GM08714 (cell line): ENCODE results near the gene ARHGAP1.

ENCODE experiments used
- H3K4me3 ChIP-seq: fragments of 200-500 bp; sonication (Bioruptor generic); 2 replicates; pipeline ENCODE4 v1.5.1; 2014; ENCODE audit warnings: mild to moderate bottlenecking, low read length, inconsistent platforms
- ZNF274 ChIP-seq: IDR thresholded peaks from 2 replicates; pipeline ENCODE4 v1.6.1; 2012; ENCODE audit warnings: mild to moderate bottlenecking, low read depth, low read length

ARHGAP1 gene

DNA sequence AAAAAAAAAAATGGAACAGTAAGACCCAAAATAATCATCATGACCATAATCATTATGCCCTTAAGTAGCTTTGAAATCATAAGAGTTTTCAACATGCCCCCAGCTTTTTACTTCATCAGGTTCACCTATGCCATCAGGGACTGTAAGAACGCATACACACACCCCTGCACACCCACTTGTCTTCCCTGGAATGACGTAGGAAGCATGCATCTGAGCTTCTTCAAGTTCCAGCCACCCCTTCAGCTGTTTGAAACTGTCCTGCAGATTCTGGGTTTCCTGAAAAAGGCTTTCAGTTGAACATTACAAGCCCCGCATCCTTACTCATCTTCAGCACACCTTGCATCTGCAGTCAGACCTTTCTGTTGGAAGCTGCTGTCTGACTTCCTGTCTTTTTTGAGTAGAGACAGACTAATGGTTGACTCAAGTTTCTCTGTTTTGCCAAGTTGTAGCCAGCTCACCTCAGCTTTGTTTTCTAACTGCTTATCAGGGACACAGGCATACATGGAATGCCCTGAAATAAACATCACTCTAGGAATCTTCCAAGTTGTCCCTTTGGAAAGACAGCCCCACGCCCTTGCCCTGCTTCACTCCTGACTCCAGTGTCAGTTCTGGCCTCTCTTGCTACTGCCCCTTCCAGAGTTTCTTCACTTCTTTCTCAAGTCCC is 37.0 kb downstream of the ARHGAP1 start:
- no peak overlapping the region for H3K4me3 ChIP-seq
- TF ChIP-seq ZNF274: no peak

DNA sequence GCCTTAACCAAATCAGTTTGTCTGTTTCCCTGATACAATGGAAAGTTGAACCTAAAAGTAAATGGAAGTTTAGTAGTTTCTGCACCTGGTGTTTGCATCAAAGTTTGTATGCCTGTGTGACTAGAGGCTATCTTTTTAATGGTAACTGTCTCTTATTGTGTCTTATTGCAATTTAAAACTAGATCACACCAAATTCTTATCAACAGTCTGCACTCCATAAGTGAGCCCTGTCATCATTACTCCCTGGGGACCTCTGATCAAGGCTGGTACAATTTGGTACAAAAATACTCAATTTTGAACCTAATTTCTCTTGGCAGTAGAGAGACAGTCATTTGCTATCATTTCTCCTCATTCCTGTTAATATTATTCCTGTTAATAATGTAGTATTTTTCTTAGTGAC is 38.1 kb downstream of the ARHGAP1 start:
- no peak for TF ChIP-seq ZNF274
- H3K4me3 ChIP-seq: no peak overlapping the region

DNA sequence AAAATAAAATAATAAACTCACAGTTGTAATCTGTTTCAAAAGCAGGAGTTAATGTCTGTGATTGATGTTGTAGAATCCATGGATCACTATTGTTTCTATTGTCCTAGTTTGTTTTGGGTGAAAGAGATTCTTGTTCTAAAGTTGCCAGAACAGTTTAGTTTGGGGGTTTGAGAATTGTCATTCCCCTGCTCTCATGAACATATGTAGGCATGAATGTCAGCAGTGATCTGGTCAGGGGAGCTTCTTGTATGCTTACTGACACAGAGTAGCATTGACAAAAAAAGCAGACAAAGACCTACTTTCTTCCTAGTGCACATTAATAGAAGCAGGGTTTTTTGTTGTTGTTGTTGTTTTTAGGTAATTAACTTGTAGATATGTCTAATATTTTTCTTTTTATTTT is 38.6 kb downstream of the ARHGAP1 start:
- H3K4me3 ChIP-seq: no peak overlapping the region

DNA sequence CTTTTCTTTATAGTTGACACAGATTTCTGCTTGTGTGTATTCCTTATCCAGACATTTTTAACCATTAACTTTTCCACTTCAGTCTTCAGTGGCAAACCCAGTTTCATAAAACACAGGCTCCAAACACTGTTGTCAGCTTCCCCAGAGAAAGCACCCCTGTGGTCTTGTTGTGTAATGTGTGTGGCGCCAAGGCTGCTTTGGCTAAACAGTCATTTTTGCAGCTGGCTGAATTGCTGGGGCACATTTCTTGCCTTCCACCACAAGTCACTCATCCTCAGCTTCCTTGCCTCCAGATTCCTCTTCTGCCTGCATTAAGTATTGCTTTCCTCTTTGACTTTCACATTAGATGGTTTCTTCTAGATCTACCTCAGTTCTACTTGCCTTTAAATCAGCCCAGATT is 40.5 kb downstream of the ARHGAP1 start:
- H3K4me3 ChIP-seq: no peak overlapping the region
- no peak for TF ChIP-seq ZNF274

More for the DNA sequence above, 38.6 kb downstream of the ARHGAP1 start:
- TF ChIP-seq ZNF274: no peak

DNA sequence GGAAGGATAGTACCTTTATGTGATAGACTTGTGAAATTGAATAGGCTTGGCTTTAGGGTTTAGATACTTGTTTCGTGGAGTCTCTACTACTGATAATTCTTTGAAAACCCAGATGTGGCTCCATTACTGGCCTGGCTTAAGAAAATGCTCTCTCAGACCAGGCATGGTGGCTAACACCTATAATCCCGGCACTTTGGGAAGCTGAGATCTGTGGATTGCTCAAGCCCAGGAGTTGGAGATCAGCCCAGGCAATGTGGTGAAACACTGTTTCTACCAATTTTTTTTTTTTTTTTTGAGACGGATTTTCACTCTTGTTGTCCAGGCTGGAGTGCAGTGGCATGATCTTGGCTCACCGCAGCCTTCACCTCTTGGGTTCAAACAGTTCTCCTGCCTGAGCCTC is 42.2 kb downstream of the ARHGAP1 start:
- no peak overlapping the region for H3K4me3 ChIP-seq
- TF ChIP-seq ZNF274: no peak

DNA sequence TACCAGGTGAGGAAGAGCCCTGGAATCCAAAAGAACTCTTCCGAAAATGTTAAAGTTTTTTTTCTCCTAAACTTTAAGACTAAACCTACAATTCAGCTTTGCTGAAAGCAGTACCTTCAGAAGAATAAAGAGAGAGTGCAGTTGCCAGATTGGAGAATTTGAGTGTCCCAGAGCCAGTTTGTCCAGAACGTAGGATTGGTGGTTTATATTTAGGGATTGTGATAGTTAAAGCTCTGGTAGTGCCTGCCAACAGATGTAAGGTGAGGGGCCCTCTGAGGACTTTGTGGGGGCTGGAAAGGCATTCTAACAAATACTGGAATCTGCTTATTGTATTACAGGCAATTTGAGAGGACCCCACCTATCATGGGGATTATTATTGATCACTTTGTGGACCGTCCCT is 43.2 kb downstream of the ARHGAP1 start:
- TF ChIP-seq ZNF274: no peak
- H3K4me3 ChIP-seq: no peak overlapping the region

DNA sequence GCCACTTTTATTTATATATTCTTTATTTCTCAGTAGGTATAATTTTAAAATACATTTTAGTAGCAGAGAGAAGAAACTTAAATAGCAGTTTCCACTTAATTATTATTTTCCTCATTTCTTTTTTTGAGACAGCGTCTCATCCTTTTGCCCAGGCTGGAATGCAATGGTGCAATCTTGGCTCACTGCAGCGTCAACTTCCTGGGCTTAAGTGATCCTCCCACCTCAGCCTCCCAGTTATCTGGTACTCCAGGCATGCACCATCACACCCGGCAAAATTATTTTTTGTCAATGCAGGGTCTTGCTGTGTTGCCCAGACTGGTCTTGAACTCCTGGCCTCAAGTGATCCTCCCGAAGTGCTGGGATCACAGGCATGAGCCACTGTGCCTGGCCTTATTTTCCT is 44.8 kb downstream of the ARHGAP1 start:
- H3K4me3 ChIP-seq: no peak overlapping the region
- no peak for TF ChIP-seq ZNF274

DNA sequence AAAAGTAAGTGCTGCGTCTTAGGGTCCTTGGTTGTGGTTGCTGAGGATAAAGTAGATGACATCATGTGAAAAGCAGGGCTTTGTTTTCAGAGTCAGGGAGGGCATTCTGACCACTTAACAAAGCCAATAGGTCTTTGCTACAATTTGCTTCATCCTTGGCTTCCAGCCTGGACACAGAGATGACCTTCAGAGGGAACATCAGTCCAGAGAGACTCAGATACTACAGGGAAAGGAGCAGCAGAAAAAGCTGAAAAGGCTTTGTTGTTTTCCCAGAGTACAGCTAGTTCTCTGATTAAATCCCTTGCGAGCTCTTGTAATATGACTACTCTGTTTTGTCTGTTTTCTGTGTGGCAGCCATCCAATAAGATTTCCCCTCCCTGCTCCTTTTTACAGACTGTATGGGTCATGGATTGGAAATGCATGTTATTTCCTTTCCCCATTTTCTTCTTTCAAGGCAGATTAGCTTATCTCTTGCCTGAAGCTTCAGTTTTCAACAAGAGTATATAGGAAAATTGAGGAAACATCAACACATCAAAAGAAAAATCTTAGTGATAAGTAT is 51.2 kb downstream of the ARHGAP1 start:
- H3K4me3 ChIP-seq: no peak overlapping the region
- TF ChIP-seq ZNF274: no peak

DNA sequence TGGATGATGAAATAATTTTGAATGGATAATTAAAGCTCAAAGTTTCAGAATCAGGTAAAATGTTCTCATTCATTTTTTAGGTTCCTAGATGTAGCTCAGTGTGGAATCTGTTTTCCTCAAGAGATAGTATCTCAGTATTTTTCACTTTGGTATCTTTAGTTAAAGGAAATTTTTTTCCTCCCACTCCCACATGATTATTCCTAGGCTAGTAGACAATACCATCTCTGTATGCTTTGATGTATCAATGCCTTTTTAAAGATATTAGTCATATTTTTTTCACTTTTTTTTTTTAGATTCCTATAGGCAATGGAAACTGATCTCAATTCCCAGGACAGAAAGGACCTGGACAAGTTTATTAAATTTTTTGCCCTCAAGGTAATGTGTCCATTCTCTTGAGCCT is 56.4 kb downstream of the ARHGAP1 start:
- TF ChIP-seq ZNF274: no peak
- H3K4me3 ChIP-seq: no peak overlapping the region

DNA sequence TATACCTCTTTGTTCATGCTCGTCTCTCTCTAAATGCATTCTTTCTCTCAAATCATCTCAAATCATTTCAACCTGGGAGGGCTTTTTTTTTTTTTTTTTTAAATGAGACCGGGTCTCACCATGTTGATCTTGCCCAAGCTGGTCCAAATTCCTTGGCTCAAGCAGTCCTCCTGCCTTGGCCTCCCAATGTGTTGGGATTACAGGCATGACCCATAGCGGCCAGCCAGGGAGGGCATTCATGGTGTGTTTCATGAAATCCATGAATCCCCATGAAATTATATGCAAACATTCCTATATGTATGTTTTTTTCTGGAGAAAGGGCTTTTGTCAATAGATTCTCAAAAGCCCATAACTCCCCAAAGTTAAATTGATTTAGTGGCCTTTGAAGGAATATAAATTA is 56.9 kb downstream of the ARHGAP1 start:
- no peak for TF ChIP-seq ZNF274
- no peak overlapping the region for H3K4me3 ChIP-seq

DNA sequence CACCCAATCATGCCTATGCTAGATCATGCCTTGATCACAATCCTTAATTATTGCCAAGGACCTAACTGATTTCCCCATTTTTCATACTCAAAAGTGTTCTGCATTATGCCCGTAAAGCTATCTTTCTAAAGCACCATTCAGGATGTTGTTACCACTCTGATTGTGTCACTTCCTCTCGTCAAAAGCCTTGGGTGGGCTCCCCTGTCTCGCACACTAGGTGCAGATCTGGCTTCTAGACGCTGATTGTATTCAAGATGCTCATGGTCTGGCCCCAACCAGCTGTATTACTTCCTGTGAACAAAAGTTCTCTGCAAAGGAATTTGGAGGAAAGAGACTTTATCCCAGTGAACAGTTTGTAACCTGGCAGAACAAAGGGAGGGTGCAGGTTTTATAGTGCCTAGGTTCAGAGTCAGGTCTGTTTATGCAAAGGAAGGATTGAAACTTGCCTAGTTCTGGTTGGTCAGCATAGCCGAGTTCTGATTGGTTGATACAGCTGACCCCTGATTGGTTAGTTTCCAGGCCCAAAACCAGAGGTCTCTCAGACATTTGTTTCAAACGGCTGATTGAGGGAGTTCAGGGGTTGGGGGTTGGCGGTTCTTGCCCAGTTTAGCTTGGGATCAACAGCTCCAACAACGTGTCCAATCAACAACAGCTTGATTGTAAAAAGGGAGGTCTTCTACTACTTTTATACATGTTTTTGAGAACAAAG is 57.6 kb downstream of the ARHGAP1 start:
- TF ChIP-seq ZNF274: no peak
- no peak overlapping the region for H3K4me3 ChIP-seq

DNA sequence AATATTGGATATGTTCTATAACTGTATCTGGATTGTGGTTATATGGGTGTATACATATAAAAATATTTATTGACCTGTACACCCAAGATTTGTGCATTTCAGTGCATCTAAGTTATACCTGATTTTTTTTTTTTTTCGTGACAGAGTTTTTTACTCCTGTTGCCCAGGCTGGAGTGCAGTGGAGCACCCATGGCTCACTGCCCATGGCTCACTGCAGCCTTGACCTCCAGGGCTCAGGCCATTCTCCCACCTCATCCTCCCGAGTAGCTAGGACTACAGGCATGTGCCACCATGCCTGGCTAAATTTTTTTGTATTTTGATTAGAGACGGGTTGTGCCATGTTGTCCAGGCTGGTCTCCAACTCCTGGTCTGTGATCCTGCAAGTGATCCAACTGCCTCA is 58.8 kb downstream of the ARHGAP1 start:
- H3K4me3 ChIP-seq: no peak overlapping the region
- no peak for TF ChIP-seq ZNF274

DNA sequence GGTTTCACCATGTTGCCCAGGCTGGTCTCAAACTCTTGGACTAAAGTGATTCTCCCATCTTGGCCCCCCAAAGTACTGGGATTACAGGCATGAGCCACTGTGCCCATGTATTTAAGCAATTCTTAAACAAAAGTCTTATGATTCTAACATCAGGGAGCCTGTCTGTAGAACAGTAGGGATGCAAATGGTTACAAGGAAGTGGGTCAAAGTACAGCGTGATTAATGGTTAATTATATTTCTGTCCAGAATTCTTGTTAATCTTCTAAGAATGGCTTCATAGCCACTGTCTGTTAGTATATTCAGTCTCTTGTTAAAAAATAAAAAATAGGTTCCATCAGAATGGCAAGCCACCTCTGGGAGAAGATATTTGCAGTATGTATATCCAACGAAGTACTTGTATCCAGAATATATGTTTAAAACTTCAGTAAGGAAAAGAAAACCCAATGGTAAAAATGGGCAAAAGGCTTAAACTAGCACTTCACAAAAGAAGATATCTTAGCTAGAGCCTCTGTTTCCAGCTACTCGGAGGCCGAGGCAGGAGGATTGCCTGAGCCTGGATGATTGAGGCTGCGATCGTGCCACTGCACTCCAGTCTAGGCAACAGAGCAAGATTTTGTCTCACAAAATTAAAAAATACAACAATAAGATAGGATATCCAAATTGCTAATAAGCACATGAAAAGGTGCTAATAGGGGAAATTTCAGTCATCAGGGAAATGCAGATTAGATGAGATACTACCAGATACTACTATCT is 60.2 kb downstream of the ARHGAP1 start:
- TF ChIP-seq ZNF274: no peak
- H3K4me3 ChIP-seq: no peak overlapping the region

DNA sequence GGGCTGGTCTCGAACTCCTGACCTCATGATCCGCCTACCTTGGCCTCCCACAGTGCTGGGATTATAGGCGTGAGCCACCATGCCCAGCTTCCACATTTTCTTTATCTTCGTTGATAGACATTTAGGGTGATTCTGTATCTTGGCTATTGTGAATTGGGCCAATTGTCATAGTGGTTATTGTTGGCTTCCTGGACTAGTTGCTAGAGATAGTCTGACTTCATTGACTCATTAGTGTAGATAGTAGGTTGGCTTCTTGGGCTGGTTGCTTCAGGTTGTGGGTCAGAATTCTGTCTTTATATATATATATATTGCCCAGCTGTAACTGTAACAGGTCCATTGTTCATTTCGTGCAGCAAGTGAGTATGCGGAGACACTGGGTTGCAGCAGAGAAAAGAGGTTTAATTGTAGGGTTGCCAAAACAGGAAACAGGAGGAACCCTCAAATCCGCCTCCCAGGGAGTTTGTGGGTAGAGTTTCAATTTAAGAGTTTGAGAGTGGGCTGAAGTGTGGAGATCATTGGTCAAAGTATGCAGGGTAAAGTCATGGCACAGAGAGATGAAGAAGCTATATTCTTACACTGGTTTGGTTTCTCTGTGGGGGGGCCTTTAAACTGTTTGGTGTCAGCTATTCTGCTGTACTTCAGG is 61.1 kb downstream of the ARHGAP1 start:
- H3K4me3 ChIP-seq: no peak overlapping the region
- no peak for TF ChIP-seq ZNF274
